Measurements from ENCODE around the gene RPS6KA1. TPM values are rescaled to one million over a fixed set of nuclear protein-coding genes. Genes with fewer than 3 reads are reported as not detected.

The RPS6KA1 gene
- polyA plus RNA-seq, 3 donors: 116 to 189 (median 188) TPM

GRCh38 chr1:26558685-26559048 is 29.1 kb downstream of the RPS6KA1 start:
- H3K4me1 ChIP-seq (ENCODE audit: control insufficient read depth in 1 of 2, insufficient read depth in 2 of 2, low read length in 2 of 2): peaks cover 12 to 20% of the 10 kb centered on the region in 2 donors
- no peak overlapping the region for H3K4me2 ChIP-seq (replicated peaks; ENCODE audit: extremely low read depth, low read length, poor library complexity, severe bottlenecking)
- Mint-ChIP-seq H3K4me3 (no peak overlapping the region), H3K4me1 (peaks cover 19% of the 10 kb centered on the region), H3K27me3 (ENCODE audit: low read depth in 3 of 3) (no peaks in the 10 kb centered on the region), H3K9me3 (no peaks in the 10 kb centered on the region), H3K36me3 (peaks cover 91 to 99% of the 10 kb centered on the region in 2 donors), H3K27ac (peak overlapping the region in 4 of 7 donors; percentile 14 to 60 (median 36))
- no peak for DNase-seq
- TF ChIP-seq CTCF (IDR thresholded peaks at IDR 0.05): no peak
- no peak overlapping the region for H3K4me3 ChIP-seq (replicated peaks in 1 of 3; ENCODE audit: low read depth in 2 of 3, low read length in 3 of 3)
- H3K79me2 ChIP-seq (ENCODE audit: insufficient read depth, low read length): peaks cover 62% of the 10 kb centered on the region
- H3K9me3 ChIP-seq (replicated peaks in 1 of 2; ENCODE audit: control insufficient read depth in 1 of 2, insufficient read depth in 1 of 2, low read length in 2 of 2): no peaks in the 10 kb centered on the region
- intact Hi-C loops (cut with micrococcal nuclease): no loop called here
- H3K36me3 ChIP-seq (replicated peaks in 1 of 2; ENCODE audit: control insufficient read depth in 1 of 2, insufficient read depth in 2 of 2, low read length in 2 of 2): peaks cover 95 to 99% of the 10 kb centered on the region in 2 donors
- peak overlapping the region in 1 of 2 donors; percentile 46 for H3K27ac ChIP-seq (ENCODE audit: low read depth in 1 of 2, low read length in 2 of 2)
- no peak overlapping the region for H2AFZ ChIP-seq (ENCODE audit: insufficient read depth, low read depth, low read length, poor library complexity, severe bottlenecking)
- 100% methylated on average over 5 of the region's 13 CpGs for WGBS (ENCODE audit: insufficient coverage)
- H4K20me1 ChIP-seq (ENCODE audit: insufficient read depth, low read length): peaks cover 100% of the 10 kb centered on the region
- no peak overlapping the region for H3K9ac ChIP-seq (ENCODE audit: insufficient read depth, low read length, poor library complexity, severe bottlenecking)
- no peaks in the 10 kb centered on the region for H3K27me3 ChIP-seq (ENCODE audit: control insufficient read depth in 2 of 2, insufficient read depth in 2 of 2, low read length in 2 of 2)

- no peak overlapping the region for H3K4me2 ChIP-seq (replicated peaks; ENCODE audit: extremely low read depth, low read length, poor library complexity, severe bottlenecking)
- H3K9me3 ChIP-seq (replicated peaks in 1 of 2; ENCODE audit: control insufficient read depth in 1 of 2, insufficient read depth in 1 of 2, low read length in 2 of 2): no peaks in the 10 kb centered on the region
- H3K79me2 ChIP-seq (ENCODE audit: insufficient read depth, low read length): peaks cover 56% of the 10 kb centered on the region
- H3K4me3 Mint-ChIP-seq: no peak overlapping the region
- no peak overlapping the region for H3K4me3 ChIP-seq (replicated peaks in 1 of 3; ENCODE audit: low read depth in 2 of 3, low read length in 3 of 3)
- peaks cover 93 to 99% of the 10 kb centered on the region in 2 donors for H3K36me3 ChIP-seq (replicated peaks in 1 of 2; ENCODE audit: control insufficient read depth in 1 of 2, insufficient read depth in 2 of 2, low read length in 2 of 2)
- DNase-seq: no peak
- 100% methylated on average over 3 of the region's 3 CpGs for WGBS (ENCODE audit: insufficient coverage)
- H4K20me1 ChIP-seq (ENCODE audit: insufficient read depth, low read length): peaks cover 97% of the 10 kb centered on the region
- no peaks in the 10 kb centered on the region for H3K27me3 ChIP-seq (ENCODE audit: control insufficient read depth in 2 of 2, insufficient read depth in 2 of 2, low read length in 2 of 2)
- H3K27ac ChIP-seq (ENCODE audit: low read depth in 1 of 2, low read length in 2 of 2): peak overlapping the region in 1 of 2 donors; percentile 57
- peaks cover 7% of the 10 kb centered on the region for H3K4me1 Mint-ChIP-seq
- H3K27me3 Mint-ChIP-seq (ENCODE audit: low read depth in 3 of 3): peaks cover 0 to 2% (median 0%) of the 10 kb centered on the region in 3 donors
- no peak for TF ChIP-seq CTCF (IDR thresholded peaks at IDR 0.05)
- peaks cover 0 to 2% of the 10 kb centered on the region in 2 donors for H3K4me1 ChIP-seq (ENCODE audit: control insufficient read depth in 1 of 2, insufficient read depth in 2 of 2, low read length in 2 of 2)
- H2AFZ ChIP-seq (ENCODE audit: insufficient read depth, low read depth, low read length, poor library complexity, severe bottlenecking): no peak overlapping the region
- H3K36me3 Mint-ChIP-seq: peaks cover 84 to 97% of the 10 kb centered on the region in 2 donors
- H3K9me3 Mint-ChIP-seq: peaks cover 0 to 1% (median 0%) of the 10 kb centered on the region in 7 donors
- H3K27ac Mint-ChIP-seq: no peak overlapping the region
- H3K9ac ChIP-seq (ENCODE audit: insufficient read depth, low read length, poor library complexity, severe bottlenecking): no peak overlapping the region
- intact Hi-C loops (cut with micrococcal nuclease): no loop called here
Measured at GRCh38 chr1:26560403-26560780, 30.8 kb downstream of the RPS6KA1 start.

All from CD14-positive monocyte (primary cell).